GM12878 (cell line): ENCODE measurements around the gene RAB9B. TPM values are rescaled to one million over a fixed set of nuclear protein-coding genes. Genes with fewer than 3 reads are reported as not detected.

ENCODE experiments used
- ATAC-seq: fragments of 200-7000 bp; cut with Tn5 transposase; 3 replicates; pipeline ENCODE4 v1.9.1; 2020; ENCODE audit warnings: mild to moderate bottlenecking, moderate library complexity
- BruUV-seq: library from RNA; stranded (reverse); fragments of 400-500 nt; replicated peaks from 2 replicates; lab custom pipeline; 2021; lab: Mats Ljungman, UMichigan
- CTCF ChIA-PET: fragments of 300-600 bp; sonication (Branson Sonifier 250); formaldehyde crosslinking; extraction: SDS; loops from one replicate; lab custom pipeline; 2021; ENCODE audit warnings: inconsistent platforms; lab: Yijun Ruan, JAX
- POLR2A ChIA-PET: fragments of 350-600 bp; formaldehyde crosslinking; extraction: SDS; loops from one replicate; lab custom pipeline; 2021; ENCODE audit warnings: inconsistent platforms; lab: Charles Lee
- RAD21 ChIA-PET: fragments of 300-600 bp; sonication (Branson Sonifier 250); formaldehyde crosslinking; loops from one replicate; lab custom pipeline; 2023; ENCODE audit warnings: antibody characterized with exemption; ENCODE audit not compliant: unreplicated experiment; lab: Charles Lee
- SMC1A ChIA-PET: fragments of 300-600 bp; sonication (Branson Sonifier 250); formaldehyde crosslinking; loops from one replicate; lab custom pipeline; 2023; ENCODE audit not compliant: unreplicated experiment, uncharacterized antibody; lab: Charles Lee
- DNase-seq: peaks from one replicate; pipeline ENCODE4 v3.0.0-alpha.2; 2011; ENCODE audit warnings: low read depth, low spot score
- FAIRE-seq: peaks from 3 replicates; lab custom pipeline; 2011; peaks lifted over from hg19 to GRCh38; lab: Jason Lieb, UNC
- H2AFZ ChIP-seq: 2 replicates; pipeline ENCODE4 v1.6.0; 2011; ENCODE audit warnings: low read depth, low read length, control low read depth; ENCODE audit not compliant: control insufficient read depth
- H3K27ac ChIP-seq: 2 replicates; pipeline ENCODE4 v1.5.1; 2011; ENCODE audit warnings: control low read depth; ENCODE audit not compliant: control insufficient read depth, insufficient read depth
- H3K27me3 ChIP-seq, 2 experiments: replicated peaks in 1 of 2; 2 replicates each; pipeline versions ENCODE4 v1.6.0 to v1.6.1; 2011; ENCODE audit warnings: low read length in 1 of 2; ENCODE audit not compliant: control insufficient read depth in 2 of 2, insufficient read depth in 2 of 2
- H3K36me3 ChIP-seq, 2 experiments: 2 replicates each; pipeline ENCODE4 v1.5.1; 2011; ENCODE audit warnings: low read length in 1 of 2; ENCODE audit not compliant: control insufficient read depth in 2 of 2, insufficient read depth in 2 of 2
- H3K4me1 ChIP-seq: 2 replicates; pipeline ENCODE4 v1.6.1; 2011; ENCODE audit warnings: mild to moderate bottlenecking, low read length, moderate library complexity, mixed read lengths; ENCODE audit not compliant: control insufficient read depth, insufficient read depth
- H3K4me2 ChIP-seq: 2 replicates; pipeline ENCODE4 v1.6.0; 2011; ENCODE audit warnings: control low read depth; ENCODE audit not compliant: control insufficient read depth, insufficient read depth
- H3K4me3 ChIP-seq: fragments of 200-600 bp; sonication (generic); 2 replicates; pipeline ENCODE4 v1.5.1; 2016
- H3K79me2 ChIP-seq: 2 replicates; pipeline ENCODE4 v1.6.0; 2011; ENCODE audit warnings: low read length; ENCODE audit not compliant: control insufficient read depth, insufficient read depth
- H3K9ac ChIP-seq: 2 replicates; pipeline ENCODE4 v1.8.0; 2011; ENCODE audit warnings: low read length, control low read depth, mixed read lengths; ENCODE audit not compliant: control insufficient read depth, insufficient read depth
- H3K9me3 ChIP-seq: replicated peaks from 3 replicates; pipeline ENCODE4 v1.5.1; 2011; ENCODE audit warnings: mild to moderate bottlenecking, low read length; ENCODE audit not compliant: control insufficient read depth, insufficient read depth
- H4K20me1 ChIP-seq: 2 replicates; pipeline ENCODE4 v1.6.0; 2011; ENCODE audit not compliant: control insufficient read depth, insufficient read depth
- ATF7 ChIP-seq: fragments of 450-650 bp; IDR thresholded peaks from 2 replicates; pipeline ENCODE4 v1.6.1; 2016; ENCODE audit warnings: low read depth, mild to moderate bottlenecking
- CHD1 ChIP-seq: IDR thresholded peaks from 2 replicates; pipeline ENCODE4 v1.6.1; 2012; ENCODE audit warnings: low read depth, low read length, improper control_type of control experiment
- CHD2 ChIP-seq: IDR thresholded peaks from 2 replicates; pipeline ENCODE4 v1.6.1; 2011; ENCODE audit warnings: low read depth, low read length, improper control_type of control experiment, borderline replicate concordance
- CHD4 ChIP-seq: fragments of 200-600 bp; sonication (generic); IDR thresholded peaks from 2 replicates; pipeline ENCODE4 v1.6.1; 2016; ENCODE audit warnings: mild to moderate bottlenecking
- MEF2A ChIP-seq: IDR thresholded peaks from 2 replicates; pipeline ENCODE4 v1.6.1; 2011; ENCODE audit warnings: low read depth, mild to moderate bottlenecking, low read length, moderate library complexity; ENCODE audit not compliant: insufficient read depth
- PML ChIP-seq: IDR thresholded peaks from 2 replicates; pipeline ENCODE4 v1.6.1; 2012; ENCODE audit warnings: low read length, inconsistent platforms
- POLR2AphosphoS2 ChIP-seq: IDR thresholded peaks from 2 replicates; pipeline ENCODE4 v1.6.1; 2011; ENCODE audit warnings: low read depth, mild to moderate bottlenecking, low read length, improper control_type of control experiment, moderate library complexity
- SP1 ChIP-seq: IDR thresholded peaks from one replicate; pipeline ENCODE4 v1.6.1; 2011; ENCODE audit warnings: low read depth, low read length
- SPI1 ChIP-seq: IDR thresholded peaks from 2 replicates; pipeline ENCODE4 v1.6.1; 2011; ENCODE audit warnings: low read depth, mild to moderate bottlenecking, low read length, moderate library complexity, borderline replicate concordance; ENCODE audit not compliant: insufficient read depth
- STAT3 ChIP-seq: IDR thresholded peaks from 2 replicates; pipeline ENCODE4 v1.6.1; 2011; ENCODE audit warnings: low read depth, low read length, improper control_type of control experiment
- TCF12 ChIP-seq: IDR thresholded peaks from 2 replicates; pipeline ENCODE4 v1.6.1; 2011; ENCODE audit warnings: low read depth, mild to moderate bottlenecking, low read length
- WGBS: methylation state at CpG from one replicate; pipeline ENCODE4 v1.1.6; 2016; ENCODE audit warnings: low lambda C conversion rate; ENCODE audit not compliant: insufficient replicate concordance, insufficient coverage; ENCODE audit errors: missing lambda C conversion rate; 5-methylcytosine and 5-hydroxymethylcytosine counted together
- in situ Hi-C: fragments of 300-500 bp; cut with MboI; formaldehyde crosslinking; loops from 9 replicates; pipeline ENCODE4 v1.14.3; 2018; ENCODE audit warnings: mixed read lengths
- intact Hi-C: fragments of 100-400 bp; cut with micrococcal nuclease; formaldehyde crosslinking; loops from one replicate; pipeline ENCODE4 v1.14.2; 2022; ENCODE audit not compliant: unreplicated experiment
- polyA plus RNA-seq, 11 experiments: library from polyadenylated mRNA; depleted of rRNA in 4 of 11; unstranded in 6 of 11; stranded (reverse) in 5 of 11; fragments of >200 nt; fragmentation: Nextera tagmentation in 4 of 11; fragmentation: Illumina TruSeq in 1 of 11; extraction: Ambion mirVana in 4 of 11; extraction: Trizol in 1 of 11; gene quantifications; 1 replicate in 1 of 11; 2 replicates in 10 of 11; pipeline versions ENCODE4 v1.2.1 to v1.2.3, GENCODE V29; 2011 to 2016; ENCODE audit warnings: inconsistent platforms in 2 of 11, missing spikeins in 2 of 11, low read depth in 1 of 11
- total RNA-seq, 4 experiments: library from RNA; depleted of rRNA in 3 of 4; stranded (reverse); fragments of >200 nt in 3 of 4; fragmentation: Illumina TruSeq in 1 of 4; extraction: Trizol in 1 of 4; gene quantifications; 2 replicates each; pipeline versions ENCODE4 v1.2.1 to v1.2.3, GENCODE V29; 2013 to 2021
- TF ChIP-seq, protein P1 (sequence below): fragments of 450-650 bp; conservative IDR thresholded peaks from 2 replicates; pipeline ENCODE4 v1.6.1; 2017; ENCODE audit warnings: mild to moderate bottlenecking, moderate library complexity
- TF ChIP-seq, protein P2 (sequence below), 3 experiments: IDR thresholded peaks in 2 of 3; conservative IDR thresholded peaks in 1 of 3; 2 replicates each; pipeline ENCODE4 v1.5.1; 2011; ENCODE audit warnings: low read depth in 3 of 3, low read length in 3 of 3, mild to moderate bottlenecking in 3 of 3, control low read depth in 2 of 3, moderate library complexity in 2 of 3, inconsistent platforms in 1 of 3, mixed read lengths in 1 of 3; ENCODE audit not compliant: control insufficient read depth in 2 of 3, insufficient read depth in 1 of 3; ENCODE audit errors: extremely low read depth in 1 of 3
- TF ChIP-seq, protein P3 (sequence below): fragments of 450-650 bp; IDR thresholded peaks from 2 replicates; pipeline ENCODE4 v1.6.1; 2017; ENCODE audit warnings: mild to moderate bottlenecking, moderate library complexity

Gene RAB9B
- total and polyA plus RNA-seq, 10 of the 15 experiments (the other 5 are each of a cell fraction or from before 2014, with no cell fraction given), result 0.05 to 0.30 (median 0.19) TPM

DNA sequence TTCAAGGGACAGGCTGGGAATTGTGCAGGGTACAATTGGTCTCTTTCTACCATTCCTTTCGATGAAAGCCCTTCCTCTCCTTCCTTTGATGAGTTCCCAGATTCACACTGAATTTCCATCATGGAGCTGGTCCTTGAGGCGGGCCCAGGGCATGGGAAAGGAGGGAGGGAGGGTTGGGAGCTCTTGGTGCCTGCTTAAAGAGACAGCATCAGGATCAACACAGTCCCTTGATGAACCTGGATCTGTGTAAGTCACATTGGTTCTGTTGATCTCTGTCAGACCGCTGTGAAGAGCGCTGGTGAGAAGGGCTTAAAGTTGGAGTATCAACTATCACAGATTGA is 51.0 kb downstream of the RAB9B start:
- POLR2A ChIA-PET, result no interaction called here
- H3K9ac ChIP-seq, result no peak overlapping the region
- no peak overlapping the region for H3K27ac ChIP-seq
- no peaks in the 10 kb centered on the region for H3K4me1 ChIP-seq
- no peaks in the 10 kb centered on the region for H3K36me3 ChIP-seq
- FAIRE-seq, result no peak
- SMC1A ChIA-PET, result no interaction called here
- peaks cover 0 to 2% of the 10 kb centered on the region in 2 experiments; a peak in 3 of 4 replicates for H3K27me3 ChIP-seq
- CTCF ChIA-PET, result no interaction called here
- no peak overlapping the region for H3K4me3 ChIP-seq
- intact Hi-C loops, result no loop called here
- no peak overlapping the region for H3K4me2 ChIP-seq
- H2AFZ ChIP-seq, result no peak overlapping the region
- TF ChIP-seq, protein P1, sequence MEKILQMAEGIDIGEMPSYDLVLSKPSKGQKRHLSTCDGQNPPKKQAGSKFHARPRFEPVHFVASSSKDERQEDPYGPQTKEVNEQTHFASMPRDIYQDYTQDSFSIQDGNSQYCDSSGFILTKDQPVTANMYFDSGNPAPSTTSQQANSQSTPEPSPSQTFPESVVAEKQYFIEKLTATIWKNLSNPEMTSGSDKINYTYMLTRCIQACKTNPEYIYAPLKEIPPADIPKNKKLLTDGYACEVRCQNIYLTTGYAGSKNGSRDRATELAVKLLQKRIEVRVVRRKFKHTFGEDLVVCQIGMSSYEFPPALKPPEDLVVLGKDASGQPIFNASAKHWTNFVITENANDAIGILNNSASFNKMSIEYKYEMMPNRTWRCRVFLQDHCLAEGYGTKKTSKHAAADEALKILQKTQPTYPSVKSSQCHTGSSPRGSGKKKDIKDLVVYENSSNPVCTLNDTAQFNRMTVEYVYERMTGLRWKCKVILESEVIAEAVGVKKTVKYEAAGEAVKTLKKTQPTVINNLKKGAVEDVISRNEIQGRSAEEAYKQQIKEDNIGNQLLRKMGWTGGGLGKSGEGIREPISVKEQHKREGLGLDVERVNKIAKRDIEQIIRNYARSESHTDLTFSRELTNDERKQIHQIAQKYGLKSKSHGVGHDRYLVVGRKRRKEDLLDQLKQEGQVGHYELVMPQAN, result no peak
- TF ChIP-seq CHD4 (no peak), CHD1 (no peak), TCF12 (no peak), SP1 (no peak), MEF2A (no peak), CHD2 (no peak), STAT3 (no peak), ATF7 (no peak), POLR2AphosphoS2 (no peak), PML (no peak), SPI1 (no peak)
- TF ChIP-seq, protein P2, sequence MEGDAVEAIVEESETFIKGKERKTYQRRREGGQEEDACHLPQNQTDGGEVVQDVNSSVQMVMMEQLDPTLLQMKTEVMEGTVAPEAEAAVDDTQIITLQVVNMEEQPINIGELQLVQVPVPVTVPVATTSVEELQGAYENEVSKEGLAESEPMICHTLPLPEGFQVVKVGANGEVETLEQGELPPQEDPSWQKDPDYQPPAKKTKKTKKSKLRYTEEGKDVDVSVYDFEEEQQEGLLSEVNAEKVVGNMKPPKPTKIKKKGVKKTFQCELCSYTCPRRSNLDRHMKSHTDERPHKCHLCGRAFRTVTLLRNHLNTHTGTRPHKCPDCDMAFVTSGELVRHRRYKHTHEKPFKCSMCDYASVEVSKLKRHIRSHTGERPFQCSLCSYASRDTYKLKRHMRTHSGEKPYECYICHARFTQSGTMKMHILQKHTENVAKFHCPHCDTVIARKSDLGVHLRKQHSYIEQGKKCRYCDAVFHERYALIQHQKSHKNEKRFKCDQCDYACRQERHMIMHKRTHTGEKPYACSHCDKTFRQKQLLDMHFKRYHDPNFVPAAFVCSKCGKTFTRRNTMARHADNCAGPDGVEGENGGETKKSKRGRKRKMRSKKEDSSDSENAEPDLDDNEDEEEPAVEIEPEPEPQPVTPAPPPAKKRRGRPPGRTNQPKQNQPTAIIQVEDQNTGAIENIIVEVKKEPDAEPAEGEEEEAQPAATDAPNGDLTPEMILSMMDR (IDR thresholded peaks at IDR 0.05 in 2 of 3, conservative IDR thresholded peaks at IDR 0.05 in 1 of 3; ENCODE audit: control insufficient read depth in 2 of 3, extremely low read depth in 1 of 3, insufficient read depth in 1 of 3, low read depth in 3 of 3, low read length in 3 of 3), result no peak
- TF ChIP-seq, protein P3, sequence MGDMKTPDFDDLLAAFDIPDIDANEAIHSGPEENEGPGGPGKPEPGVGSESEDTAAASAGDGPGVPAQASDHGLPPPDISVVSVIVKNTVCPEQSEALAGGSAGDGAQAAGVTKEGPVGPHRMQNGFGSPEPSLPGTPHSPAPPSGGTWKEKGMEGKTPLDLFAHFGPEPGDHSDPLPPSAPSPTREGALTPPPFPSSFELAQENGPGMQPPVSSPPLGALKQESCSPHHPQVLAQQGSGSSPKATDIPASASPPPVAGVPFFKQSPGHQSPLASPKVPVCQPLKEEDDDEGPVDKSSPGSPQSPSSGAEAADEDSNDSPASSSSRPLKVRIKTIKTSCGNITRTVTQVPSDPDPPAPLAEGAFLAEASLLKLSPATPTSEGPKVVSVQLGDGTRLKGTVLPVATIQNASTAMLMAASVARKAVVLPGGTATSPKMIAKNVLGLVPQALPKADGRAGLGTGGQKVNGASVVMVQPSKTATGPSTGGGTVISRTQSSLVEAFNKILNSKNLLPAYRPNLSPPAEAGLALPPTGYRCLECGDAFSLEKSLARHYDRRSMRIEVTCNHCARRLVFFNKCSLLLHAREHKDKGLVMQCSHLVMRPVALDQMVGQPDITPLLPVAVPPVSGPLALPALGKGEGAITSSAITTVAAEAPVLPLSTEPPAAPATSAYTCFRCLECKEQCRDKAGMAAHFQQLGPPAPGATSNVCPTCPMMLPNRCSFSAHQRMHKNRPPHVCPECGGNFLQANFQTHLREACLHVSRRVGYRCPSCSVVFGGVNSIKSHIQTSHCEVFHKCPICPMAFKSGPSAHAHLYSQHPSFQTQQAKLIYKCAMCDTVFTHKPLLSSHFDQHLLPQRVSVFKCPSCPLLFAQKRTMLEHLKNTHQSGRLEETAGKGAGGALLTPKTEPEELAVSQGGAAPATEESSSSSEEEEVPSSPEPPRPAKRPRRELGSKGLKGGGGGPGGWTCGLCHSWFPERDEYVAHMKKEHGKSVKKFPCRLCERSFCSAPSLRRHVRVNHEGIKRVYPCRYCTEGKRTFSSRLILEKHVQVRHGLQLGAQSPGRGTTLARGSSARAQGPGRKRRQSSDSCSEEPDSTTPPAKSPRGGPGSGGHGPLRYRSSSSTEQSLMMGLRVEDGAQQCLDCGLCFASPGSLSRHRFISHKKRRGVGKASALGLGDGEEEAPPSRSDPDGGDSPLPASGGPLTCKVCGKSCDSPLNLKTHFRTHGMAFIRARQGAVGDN, result no peak
- TF ChIP-seq, all 136 proteins: peak for 0
- 25% methylated on average over 4 of the region's 4 CpGs for WGBS
- in situ Hi-C loops, result no loop called here
- no peaks in the 10 kb centered on the region for H3K79me2 ChIP-seq
- H4K20me1 ChIP-seq, result no peaks in the 10 kb centered on the region
- DNase-seq (no peak), ATAC-seq (no peak)
- no TSS peak for BruUV-seq
- no peaks in the 10 kb centered on the region for H3K9me3 ChIP-seq
- RAD21 ChIA-PET, result no interaction called here
